Measurements from ENCODE around the gene RHBDD1.
A peak's percentile ranks its signal among the peaks of the same experiment; 100 is the strongest.

The RHBDD1 gene

GRCh38 chr2:226902041-226902966, 66.5 kb downstream of the RHBDD1 start:
- peaks cover 8% of the 10 kb centered on the region for H3F3A ChIP-seq (ENCODE audit: insufficient read depth, low read length)
- H3K9ac ChIP-seq (ENCODE audit: low read length) = no peak overlapping the region
- H3K9me2 ChIP-seq (ENCODE audit: low read depth, low read length) = no peaks in the 10 kb centered on the region
- H3K27me3 ChIP-seq (ENCODE audit: insufficient read depth, low read length) = no peaks in the 10 kb centered on the region
- no peak for TF ChIP-seq EZH2 (IDR thresholded peaks at IDR 0.05; ENCODE audit: borderline replicate concordance, low read length)
- peak overlapping the region; percentile 33; the same call in 1 of the 2 replicates for H3K4me2 ChIP-seq (ENCODE audit: low read length)
- H3K9me3 ChIP-seq (ENCODE audit: low read length) = peaks cover 1% of the 10 kb centered on the region; the same call in 1 of the 2 replicates
- H2AFZ ChIP-seq (ENCODE audit: low read length) = no peak overlapping the region
- peaks cover 6% of the 10 kb centered on the region; the same call in 1 of the 2 replicates for H3K36me3 ChIP-seq (ENCODE audit: insufficient read depth, low read length)
- peaks cover 79% of the 10 kb centered on the region for H3K4me1 ChIP-seq (ENCODE audit: insufficient read depth, low read length, severe bottlenecking)
- H3K27ac ChIP-seq (ENCODE audit: low read depth, low read length, poor library complexity, severe bottlenecking) = peak overlapping the region; percentile 22
- no peaks in the 10 kb centered on the region for H3K79me2 ChIP-seq (ENCODE audit: insufficient read depth, low read length)
- H4K20me1 ChIP-seq (ENCODE audit: insufficient read depth, low read length) = no peaks in the 10 kb centered on the region
- H3K4me3 ChIP-seq (ENCODE audit: low read depth, low read length, poor library complexity, severe bottlenecking) = no peak overlapping the region

DNA sequence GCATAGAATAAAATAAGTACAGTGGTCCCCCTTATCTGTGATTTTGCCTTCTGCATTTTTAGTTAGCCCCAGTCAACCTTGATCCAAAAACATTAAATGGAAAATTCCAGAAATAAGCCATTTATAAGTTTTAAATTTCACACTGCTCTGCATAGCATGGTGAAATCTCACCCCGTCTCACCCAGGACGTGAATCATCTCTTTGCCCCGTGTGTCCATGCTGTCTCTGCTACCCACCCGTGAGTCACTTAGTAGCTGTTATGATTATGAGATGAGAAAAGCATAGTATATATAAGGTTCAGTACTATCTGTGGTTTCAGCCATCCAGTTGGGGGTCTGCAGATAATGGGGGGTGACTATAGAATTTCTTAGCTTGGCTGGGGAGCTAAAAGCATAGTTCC, 67.3 kb downstream of the RHBDD1 start:
- Histone ChIP-seq H3K4me1 (ENCODE audit: insufficient read depth, low read length, severe bottlenecking) (peaks cover 88% of the 10 kb centered on the region), H4K20me1 (ENCODE audit: insufficient read depth, low read length) (no peaks in the 10 kb centered on the region), H3K27me3 (ENCODE audit: insufficient read depth, low read length) (no peaks in the 10 kb centered on the region), H3F3A (ENCODE audit: insufficient read depth, low read length) (peaks cover 8% of the 10 kb centered on the region), H3K79me2 (ENCODE audit: insufficient read depth, low read length) (no peaks in the 10 kb centered on the region), H3K4me2 (ENCODE audit: low read length) (no peak overlapping the region), H3K36me3 (ENCODE audit: insufficient read depth, low read length) (no peaks in the 10 kb centered on the region), H3K9me2 (ENCODE audit: low read depth, low read length) (no peaks in the 10 kb centered on the region), H3K9ac (ENCODE audit: low read length) (no peak overlapping the region), H2AFZ (ENCODE audit: low read length) (no peak overlapping the region), H3K9me3 (ENCODE audit: low read length) (no peaks in the 10 kb centered on the region), H3K4me3 (ENCODE audit: low read depth, low read length, poor library complexity, severe bottlenecking) (no peak overlapping the region), H3K27ac (ENCODE audit: low read depth, low read length, poor library complexity, severe bottlenecking) (peak overlapping the region; percentile 95)
- TF ChIP-seq EZH2 (IDR thresholded peaks at IDR 0.05; ENCODE audit: borderline replicate concordance, low read length) (no peak), CTCF (IDR thresholded peaks at IDR 0.05; ENCODE audit: low read length) (no peak)

DNA sequence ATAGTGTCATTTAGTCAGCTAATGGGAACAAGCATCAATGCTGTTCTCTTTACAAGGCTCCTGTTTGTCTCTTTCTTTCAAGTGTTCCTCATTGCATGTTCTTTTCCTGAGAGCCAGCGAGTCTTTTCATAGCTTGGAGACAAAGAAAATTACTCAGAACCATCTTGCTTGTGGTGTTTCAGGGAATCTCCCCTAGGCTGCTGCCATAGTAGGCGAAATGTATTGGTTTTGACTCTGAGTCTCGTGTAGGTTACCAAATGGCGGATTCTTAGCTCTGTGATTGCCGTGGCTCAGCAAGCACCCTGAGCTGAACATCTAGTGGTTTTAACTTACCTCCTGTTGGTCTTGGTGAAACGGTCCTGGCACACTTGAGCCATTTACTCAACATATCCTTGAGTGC, 68.7 kb downstream of the RHBDD1 start:
- Histone ChIP-seq H3K9ac (ENCODE audit: low read length) (peak overlapping the region; percentile 80; the same call in 1 of the 2 replicates), H3K4me3 (ENCODE audit: low read depth, low read length, poor library complexity, severe bottlenecking) (no peak overlapping the region), H3K27ac (ENCODE audit: low read depth, low read length, poor library complexity, severe bottlenecking) (peak overlapping the region; percentile 95), H3K79me2 (ENCODE audit: insufficient read depth, low read length) (no peaks in the 10 kb centered on the region), H3K9me2 (ENCODE audit: low read depth, low read length) (no peaks in the 10 kb centered on the region), H3K27me3 (ENCODE audit: insufficient read depth, low read length) (no peaks in the 10 kb centered on the region), H3K36me3 (ENCODE audit: insufficient read depth, low read length) (no peaks in the 10 kb centered on the region), H3K4me1 (ENCODE audit: insufficient read depth, low read length, severe bottlenecking) (peaks cover 88% of the 10 kb centered on the region), H3F3A (ENCODE audit: insufficient read depth, low read length) (peaks cover 8% of the 10 kb centered on the region), H4K20me1 (ENCODE audit: insufficient read depth, low read length) (no peaks in the 10 kb centered on the region), H2AFZ (ENCODE audit: low read length) (no peak overlapping the region), H3K9me3 (ENCODE audit: low read length) (no peaks in the 10 kb centered on the region), H3K4me2 (ENCODE audit: low read length) (peak overlapping the region; percentile 68)
- no peak for TF ChIP-seq EZH2 (IDR thresholded peaks at IDR 0.05; ENCODE audit: borderline replicate concordance, low read length)
- no peak for TF ChIP-seq CTCF (IDR thresholded peaks at IDR 0.05; ENCODE audit: low read length)
